Prostate gland (tissue), 1 donor: ENCODE data around the gene BOD1L1.

ENCODE experiments used
- POLR2A ChIP-seq: fragments of 450-650 bp; IDR thresholded peaks from one replicate; pipeline ENCODE4 v1.6.1; 2016; ENCODE audit warnings: antibody characterized with exemption, mild to moderate bottlenecking
- POLR2AphosphoS5 ChIP-seq: sonication (generic); formaldehyde crosslinking; IDR thresholded peaks from one replicate; pipeline ENCODE4 v1.6.1; 2017; ENCODE audit warnings: antibody characterized with exemption

DNA sequence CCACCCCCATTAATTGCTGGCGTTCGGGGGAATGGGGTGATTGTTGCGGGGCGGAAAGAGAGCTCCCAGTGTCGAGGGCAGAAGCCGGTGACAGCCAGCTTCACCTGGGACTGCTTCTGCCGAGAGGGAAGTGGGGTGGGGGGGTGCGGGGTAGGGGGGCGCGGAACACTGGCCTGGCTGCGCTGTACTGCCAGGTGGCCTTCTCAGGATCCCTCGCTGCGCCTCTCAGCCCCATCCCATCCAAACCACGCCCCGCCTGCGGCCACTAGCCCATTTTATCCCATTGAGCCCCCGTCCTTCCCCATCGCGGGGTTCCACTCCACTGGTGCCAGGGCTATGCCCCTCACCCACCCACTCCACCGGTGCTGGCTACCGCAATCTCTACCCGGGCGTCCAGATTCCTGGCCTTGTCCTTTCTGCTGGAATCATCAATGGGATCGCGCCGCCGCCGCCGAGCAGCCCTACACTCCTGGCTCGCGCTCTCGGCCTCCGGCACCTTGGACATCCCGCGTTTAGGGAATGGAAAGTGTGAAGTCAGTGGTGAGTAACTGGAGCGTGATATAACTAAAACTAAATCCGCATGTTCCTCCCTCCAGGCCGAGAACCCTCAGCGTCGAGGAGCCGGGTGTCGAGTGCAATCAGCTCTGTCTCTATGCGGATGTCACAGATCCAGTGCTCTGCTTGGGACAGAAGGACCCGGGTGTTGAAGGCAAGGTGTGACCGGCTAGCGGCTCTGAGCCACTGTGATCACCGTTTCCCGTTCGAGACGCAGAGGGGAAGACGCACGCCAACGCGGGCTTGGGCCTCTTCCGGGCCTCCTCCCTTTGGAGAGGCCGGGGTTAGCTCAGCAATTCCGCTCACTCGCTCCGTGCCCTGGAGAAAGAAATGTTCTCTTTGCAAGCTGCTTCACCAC, 103.7 kb downstream of the BOD1L1 start:
- TF ChIP-seq POLR2AphosphoS5 (no peak), POLR2A (no peak)
